Loucy (cell line): ENCODE data around the gene USP34.

Experiments
- H2AFZ ChIP-seq: fragments of 200-600 bp; sonication (generic); 2 replicates; pipeline ENCODE4 v1.6.0; 2016; ENCODE audit warnings: antibody characterized with exemption, mild to moderate bottlenecking, low read length, moderate library complexity
- H3F3A ChIP-seq: fragments of 200-600 bp; 2 replicates; pipeline ENCODE4 v1.6.0; 2016; ENCODE audit warnings: antibody characterized with exemption, low read depth, mild to moderate bottlenecking
- H3K27me3 ChIP-seq: fragments of 200-600 bp; sonication (generic); 2 replicates; pipeline ENCODE4 v1.6.1; 2014; ENCODE audit warnings: low read length, mild to moderate bottlenecking; ENCODE audit not compliant: insufficient read depth, poor library complexity, severe bottlenecking
- H3K36me3 ChIP-seq: fragments of 200-600 bp; sonication (generic); 2 replicates; pipeline ENCODE4 v1.6.1; 2016; ENCODE audit warnings: low read length; ENCODE audit not compliant: insufficient read depth
- H3K4me1 ChIP-seq: fragments of 200-600 bp; sonication (generic); 2 replicates; pipeline ENCODE4 v1.5.1; 2014; ENCODE audit warnings: low read length, mild to moderate bottlenecking; ENCODE audit not compliant: insufficient read depth, poor library complexity, severe bottlenecking
- H3K4me2 ChIP-seq: fragments of 200-600 bp; sonication (generic); 2 replicates; pipeline ENCODE4 v1.6.0; 2014; ENCODE audit warnings: antibody characterized with exemption, low read length, low read depth, mild to moderate bottlenecking; ENCODE audit not compliant: poor library complexity, severe bottlenecking
- H3K4me3 ChIP-seq: fragments of 200-600 bp; sonication (generic); 2 replicates; pipeline ENCODE4 v1.5.1; 2014; ENCODE audit warnings: low read length, mild to moderate bottlenecking, mixed read lengths; ENCODE audit not compliant: poor library complexity, severe bottlenecking
- H3K79me2 ChIP-seq: fragments of 200-600 bp; sonication (generic); 2 replicates; pipeline ENCODE4 v1.6.1; 2014; ENCODE audit warnings: low read length; ENCODE audit not compliant: insufficient read depth
- H3K9ac ChIP-seq: fragments of 200-600 bp; sonication (generic); 2 replicates; pipeline ENCODE4 v1.6.0; 2014; ENCODE audit warnings: mild to moderate bottlenecking, low read depth, low read length, moderate library complexity; ENCODE audit not compliant: poor library complexity, severe bottlenecking
- H3K9me2 ChIP-seq: fragments of 200-600 bp; sonication (generic); replicated peaks from 2 replicates; pipeline ENCODE4 v1.6.1; 2016; ENCODE audit warnings: low read depth, low read length, mixed read lengths
- H3K9me3 ChIP-seq: fragments of 200-600 bp; sonication (generic); 2 replicates; pipeline ENCODE4 v1.6.1; 2014; ENCODE audit warnings: mild to moderate bottlenecking, antibody characterized with exemption, low read length, low read depth; ENCODE audit not compliant: insufficient read depth
- H4K20me1 ChIP-seq: fragments of 200-600 bp; sonication (generic); 2 replicates; pipeline ENCODE4 v1.6.0; 2014; ENCODE audit warnings: antibody characterized with exemption, low read length, mild to moderate bottlenecking; ENCODE audit not compliant: insufficient read depth, poor library complexity, severe bottlenecking
- EZH2phosphoT487 ChIP-seq: fragments of 200-600 bp; IDR thresholded peaks from 2 replicates; pipeline ENCODE4 v1.6.1; 2018; ENCODE audit warnings: antibody characterized with exemption, mild to moderate bottlenecking, moderate library complexity, borderline replicate concordance
- TF ChIP-seq, protein P1 (sequence below): fragments of 200-600 bp; sonication (generic); conservative IDR thresholded peaks from 2 replicates; pipeline ENCODE4 v1.5.1; 2014; ENCODE audit warnings: mild to moderate bottlenecking, antibody characterized with exemption, low read length

USP34 gene

DNA sequence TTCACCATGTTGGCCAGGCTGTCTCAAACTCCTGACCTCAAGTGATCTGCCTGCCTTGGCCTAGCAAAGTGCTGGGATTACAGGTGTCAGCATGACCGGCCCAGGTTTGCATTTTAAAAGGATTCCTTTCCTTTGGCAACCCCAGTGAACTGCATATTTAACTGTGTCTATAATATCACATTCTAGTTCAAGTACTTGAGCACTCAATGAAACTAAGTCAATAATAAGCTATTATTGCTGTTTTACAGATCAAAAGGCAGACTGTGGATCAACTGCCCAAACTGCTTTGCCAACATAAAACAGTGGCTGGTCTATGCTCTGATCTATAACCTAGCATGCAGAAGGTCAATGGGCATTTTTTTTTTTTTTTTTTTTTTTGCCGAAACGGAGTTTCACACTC, 144.5 kb downstream of the USP34 start:
- Histone ChIP-seq H3K36me3 (peaks cover 38% of the 10 kb centered on the region; the same call in 1 of the 2 replicates), H3K9me2 (no peaks in the 10 kb centered on the region), H3K4me1 (peaks cover 22% of the 10 kb centered on the region), H3F3A (no peaks in the 10 kb centered on the region), H4K20me1 (no peaks in the 10 kb centered on the region), H3K9ac (no peak overlapping the region), H2AFZ (no peak overlapping the region), H3K4me2 (no peak overlapping the region), H3K79me2 (no peaks in the 10 kb centered on the region), H3K27me3 (no peaks in the 10 kb centered on the region), H3K4me3 (no peak overlapping the region), H3K9me3 (no peaks in the 10 kb centered on the region)
- no peak for TF ChIP-seq EZH2phosphoT487
- TF ChIP-seq, protein P1, sequence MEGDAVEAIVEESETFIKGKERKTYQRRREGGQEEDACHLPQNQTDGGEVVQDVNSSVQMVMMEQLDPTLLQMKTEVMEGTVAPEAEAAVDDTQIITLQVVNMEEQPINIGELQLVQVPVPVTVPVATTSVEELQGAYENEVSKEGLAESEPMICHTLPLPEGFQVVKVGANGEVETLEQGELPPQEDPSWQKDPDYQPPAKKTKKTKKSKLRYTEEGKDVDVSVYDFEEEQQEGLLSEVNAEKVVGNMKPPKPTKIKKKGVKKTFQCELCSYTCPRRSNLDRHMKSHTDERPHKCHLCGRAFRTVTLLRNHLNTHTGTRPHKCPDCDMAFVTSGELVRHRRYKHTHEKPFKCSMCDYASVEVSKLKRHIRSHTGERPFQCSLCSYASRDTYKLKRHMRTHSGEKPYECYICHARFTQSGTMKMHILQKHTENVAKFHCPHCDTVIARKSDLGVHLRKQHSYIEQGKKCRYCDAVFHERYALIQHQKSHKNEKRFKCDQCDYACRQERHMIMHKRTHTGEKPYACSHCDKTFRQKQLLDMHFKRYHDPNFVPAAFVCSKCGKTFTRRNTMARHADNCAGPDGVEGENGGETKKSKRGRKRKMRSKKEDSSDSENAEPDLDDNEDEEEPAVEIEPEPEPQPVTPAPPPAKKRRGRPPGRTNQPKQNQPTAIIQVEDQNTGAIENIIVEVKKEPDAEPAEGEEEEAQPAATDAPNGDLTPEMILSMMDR: no peak

DNA sequence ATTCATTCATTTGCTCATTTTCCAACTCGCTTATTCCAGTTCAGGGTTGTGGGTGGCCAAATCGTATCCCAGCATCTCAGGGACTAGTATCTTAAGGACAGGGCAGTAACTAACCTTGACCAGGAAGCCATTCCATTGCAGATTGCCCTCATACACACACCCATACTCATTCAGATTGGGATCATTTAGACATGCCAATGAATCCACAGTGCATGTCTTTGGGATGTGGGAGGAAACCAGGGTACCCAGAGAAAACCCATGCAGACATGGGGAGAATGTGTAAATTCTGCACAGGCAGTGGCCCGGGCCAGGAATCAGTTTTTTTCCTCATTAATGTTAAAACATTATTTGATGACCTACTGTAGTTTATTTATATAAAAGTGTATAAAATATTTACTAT, 150.7 kb downstream of the USP34 start:
- H3K36me3 ChIP-seq: peaks cover 38% of the 10 kb centered on the region; the same call in 1 of the 2 replicates
- H3K9me2 ChIP-seq: no peaks in the 10 kb centered on the region
- H3K4me2 ChIP-seq: no peak overlapping the region
- no peak for TF ChIP-seq EZH2phosphoT487
- TF ChIP-seq, protein P1: no peak
- H3F3A ChIP-seq: no peaks in the 10 kb centered on the region
- no peak overlapping the region for H3K4me3 ChIP-seq
- H3K27me3 ChIP-seq: no peaks in the 10 kb centered on the region
- H4K20me1 ChIP-seq: no peaks in the 10 kb centered on the region
- H3K9ac ChIP-seq: no peak overlapping the region
- H2AFZ ChIP-seq: no peak overlapping the region
- no peaks in the 10 kb centered on the region for H3K9me3 ChIP-seq
- H3K4me1 ChIP-seq: no peaks in the 10 kb centered on the region
- H3K79me2 ChIP-seq: no peaks in the 10 kb centered on the region

DNA sequence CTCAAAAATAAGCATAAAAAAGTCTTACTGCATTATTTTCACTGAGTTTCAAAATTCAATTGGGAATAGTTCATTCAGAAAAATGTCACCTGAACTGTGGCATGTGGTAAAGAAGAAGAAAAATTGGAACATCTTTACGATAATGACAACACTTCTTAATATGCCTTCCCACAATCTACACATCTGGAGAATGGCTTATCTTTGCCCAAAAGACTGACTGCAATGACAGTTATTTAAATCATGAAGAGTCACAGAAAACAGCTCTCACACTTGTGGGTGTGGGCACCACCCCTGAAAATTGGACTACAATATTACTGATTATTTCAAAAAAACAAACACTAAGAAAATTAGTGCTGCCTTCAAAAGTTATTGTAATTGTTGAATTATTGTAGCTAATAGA, 152.3 kb downstream of the USP34 start:
- no peaks in the 10 kb centered on the region for H3K27me3 ChIP-seq
- H3K9me3 ChIP-seq: no peaks in the 10 kb centered on the region
- no peak overlapping the region for H2AFZ ChIP-seq
- H3K4me1 ChIP-seq: no peaks in the 10 kb centered on the region
- no peak overlapping the region for H3K4me2 ChIP-seq
- H3K79me2 ChIP-seq: no peaks in the 10 kb centered on the region
- peaks cover 38% of the 10 kb centered on the region; the same call in 1 of the 2 replicates for H3K36me3 ChIP-seq
- TF ChIP-seq, protein P1: no peak
- no peak for TF ChIP-seq EZH2phosphoT487
- no peaks in the 10 kb centered on the region for H3K9me2 ChIP-seq
- H3K9ac ChIP-seq: no peak overlapping the region
- no peak overlapping the region for H3K4me3 ChIP-seq
- H4K20me1 ChIP-seq: no peaks in the 10 kb centered on the region
- H3F3A ChIP-seq: no peaks in the 10 kb centered on the region
